GM19467 (cell line): ENCODE results near the gene DGKG.

Experiments used
- ATAC-seq: cut with Tn5 transposase; IDR thresholded peaks from one replicate; pipeline ENCODE4 v1.9.1; 2021; ENCODE audit warnings: mild to moderate bottlenecking, moderate library complexity; ENCODE audit not compliant: unreplicated experiment

DGKG gene

DNA sequence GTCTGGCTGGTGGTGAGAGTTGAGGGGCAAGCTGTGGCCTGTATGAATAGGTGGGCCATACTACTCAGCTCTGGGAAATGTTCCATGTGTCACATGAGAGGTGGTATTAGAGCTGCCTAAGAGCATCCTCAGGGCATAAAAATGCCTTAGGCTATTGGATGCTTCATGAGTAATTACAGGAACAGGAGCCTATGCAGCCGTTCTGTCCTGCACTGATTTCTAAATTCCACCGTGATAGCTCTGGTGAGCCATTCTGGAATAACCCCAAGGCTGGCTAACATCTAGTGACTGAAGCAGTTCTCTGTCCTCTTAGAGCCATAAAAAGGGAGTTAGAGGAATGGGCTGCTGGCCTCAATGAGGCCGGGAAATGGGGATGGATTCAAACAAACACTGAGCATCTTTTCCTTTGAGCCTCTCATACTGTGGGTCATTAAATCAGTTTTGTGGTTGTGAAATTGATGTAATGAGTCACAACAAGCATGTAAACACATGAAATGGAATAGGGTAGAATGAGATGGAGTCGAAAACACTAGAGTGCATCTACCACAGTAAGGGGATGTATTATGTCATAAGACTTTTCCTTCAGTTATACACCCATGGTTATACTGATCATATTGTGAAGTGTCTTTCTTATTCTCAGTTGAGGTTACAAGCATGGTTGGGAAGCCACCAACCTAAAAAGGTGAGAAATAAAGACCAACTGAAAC, 41.0 kb downstream of the DGKG start:
- no peak for ATAC-seq

- ATAC-seq = no peak
These were observed 42.1 kb downstream of the DGKG start for GRCh38 chr3:186319945-186320344.

- no peak for ATAC-seq
These were observed 43.9 kb downstream of the DGKG start for GRCh38 chr3:186318135-186318534.

- ATAC-seq = no peak
These were observed 44.6 kb downstream of the DGKG start for GRCh38 chr3:186317478-186317877.

- no peak for ATAC-seq
These were observed 45.3 kb downstream of the DGKG start for GRCh38 chr3:186316666-186317260.

DNA sequence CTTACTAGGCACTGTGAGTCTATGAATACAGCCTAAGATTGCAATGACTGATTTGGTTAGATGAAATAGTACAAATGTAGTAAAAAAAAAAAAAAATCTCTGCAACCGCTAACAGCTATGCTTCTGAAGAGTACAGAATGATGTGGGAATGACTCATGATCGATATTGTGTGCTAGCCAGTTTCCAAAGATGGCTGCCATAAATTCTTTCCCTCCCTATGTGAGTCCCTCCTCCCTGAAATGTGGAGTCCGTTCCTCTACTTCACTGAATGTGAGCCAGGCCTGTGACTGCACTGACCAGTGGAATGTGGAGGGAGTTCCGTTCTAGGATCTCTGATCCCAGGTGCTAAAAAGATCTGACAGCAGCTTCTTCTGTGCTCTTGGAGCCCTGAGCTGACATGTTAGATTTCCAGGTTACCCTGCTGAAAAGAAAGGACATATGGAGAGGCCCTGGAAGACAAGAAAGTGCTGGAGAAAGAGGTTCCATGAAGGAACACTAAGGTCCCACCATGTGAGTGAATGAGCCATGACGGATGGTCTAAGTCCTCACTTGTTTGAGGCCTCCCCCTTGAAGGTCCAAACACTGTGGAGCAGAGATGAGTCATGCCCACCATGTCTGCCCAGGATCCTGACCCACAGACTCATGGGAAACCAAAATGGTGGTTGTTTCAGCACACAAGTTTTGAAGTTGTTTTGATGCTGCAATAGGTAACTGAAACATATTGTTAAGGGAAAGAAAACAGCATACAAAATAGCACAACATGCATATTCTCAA, 46.3 kb downstream of the DGKG start:
- ATAC-seq = no peak

DNA sequence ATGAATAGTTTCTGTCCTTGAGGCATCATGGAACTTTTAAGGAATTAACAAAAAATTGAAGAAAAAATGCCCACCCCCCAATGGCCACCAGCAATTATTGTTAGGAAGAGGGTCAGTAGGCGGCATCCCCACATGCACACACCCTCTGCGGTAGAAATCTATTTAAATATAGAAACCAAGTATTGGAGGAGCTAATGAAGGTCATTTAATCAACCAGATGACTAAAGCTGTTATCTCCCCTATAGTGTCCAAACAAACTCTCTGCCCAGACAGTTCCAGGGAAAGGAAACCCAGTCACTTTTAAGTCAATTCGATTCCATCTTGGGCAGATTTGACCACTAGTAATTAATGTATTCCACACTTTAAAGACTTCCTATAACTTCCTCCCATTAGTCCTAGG, 47.1 kb downstream of the DGKG start:
- ATAC-seq = no peak

DNA sequence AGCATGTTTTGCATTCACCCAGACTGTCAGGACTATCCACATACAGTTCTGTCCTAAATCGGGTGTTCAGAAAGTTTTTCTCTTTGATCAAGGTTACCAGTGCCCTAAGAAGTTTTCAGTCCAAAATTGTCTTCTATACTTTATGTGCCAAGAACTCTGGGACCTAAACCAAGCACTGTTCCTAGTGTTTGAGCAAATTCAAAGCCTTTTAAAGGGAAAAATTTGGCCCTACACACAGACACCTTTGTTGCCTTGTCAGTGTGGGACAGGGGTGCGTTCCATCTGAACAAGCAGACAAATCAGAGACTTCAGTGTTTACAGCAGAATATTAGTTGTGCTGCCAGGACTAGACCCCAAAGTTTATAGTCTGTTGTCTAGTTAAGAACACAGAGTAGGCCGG, 50.6 kb downstream of the DGKG start:
- no peak for ATAC-seq

GRCh38 chr3:186308549-186308948, 53.5 kb downstream of the DGKG start:
- ATAC-seq = no peak

DNA sequence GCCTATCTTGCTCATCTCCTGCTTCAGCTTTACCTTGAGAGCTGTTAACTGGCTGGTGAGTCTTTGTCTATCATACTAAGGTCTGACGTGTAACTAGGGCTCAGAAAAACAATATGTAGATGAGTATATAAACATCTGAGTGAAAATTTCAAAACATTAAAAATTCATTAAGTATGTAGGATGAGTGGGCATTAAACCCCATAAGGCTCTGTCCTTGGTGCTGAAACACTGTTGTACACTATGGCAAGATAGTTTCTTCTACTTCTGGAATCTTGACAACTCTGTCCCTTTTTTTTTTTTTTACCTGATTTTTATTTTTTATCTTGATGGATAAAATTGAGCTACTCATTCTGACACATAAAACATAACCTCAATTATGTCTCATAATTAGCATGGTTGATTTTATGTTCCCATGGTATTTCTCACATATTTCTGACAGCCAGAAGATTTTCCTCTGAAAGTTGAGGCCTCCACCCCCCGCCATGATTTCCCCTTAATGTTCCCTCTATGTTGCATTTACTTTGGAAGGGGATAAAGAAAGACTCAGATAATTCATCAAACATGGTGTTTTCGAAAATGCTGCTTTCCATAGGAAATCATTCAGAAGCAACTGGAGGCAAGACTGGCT, 54.3 kb downstream of the DGKG start:
- no peak for ATAC-seq

GRCh38 chr3:186305286-186305685, 56.7 kb downstream of the DGKG start:
- no peak for ATAC-seq

GRCh38 chr3:186303965-186304364, 58.1 kb downstream of the DGKG start:
- no peak for ATAC-seq

DNA sequence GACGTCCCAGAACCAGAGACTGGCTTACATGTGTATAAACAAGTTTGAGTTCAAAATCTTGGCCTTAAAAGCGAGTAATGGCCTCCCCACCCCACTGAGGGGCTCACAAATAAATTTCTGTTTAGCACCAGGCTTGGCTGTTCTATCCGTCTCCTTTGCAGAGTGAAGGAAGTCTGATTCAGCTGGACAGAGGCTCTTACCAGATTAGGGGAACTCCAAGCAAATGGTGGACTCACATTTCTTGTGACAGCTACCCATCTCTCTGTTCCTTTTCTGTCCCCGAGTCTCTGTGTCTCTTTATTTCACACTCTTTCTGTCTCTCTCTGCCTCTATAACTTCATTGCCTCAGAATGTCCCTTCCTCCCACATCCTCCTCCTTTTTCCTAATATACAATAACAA, 62.7 kb downstream of the DGKG start:
- ATAC-seq = no peak

GRCh38 chr3:186298876-186299275, 63.2 kb downstream of the DGKG start:
- no peak for ATAC-seq

DNA sequence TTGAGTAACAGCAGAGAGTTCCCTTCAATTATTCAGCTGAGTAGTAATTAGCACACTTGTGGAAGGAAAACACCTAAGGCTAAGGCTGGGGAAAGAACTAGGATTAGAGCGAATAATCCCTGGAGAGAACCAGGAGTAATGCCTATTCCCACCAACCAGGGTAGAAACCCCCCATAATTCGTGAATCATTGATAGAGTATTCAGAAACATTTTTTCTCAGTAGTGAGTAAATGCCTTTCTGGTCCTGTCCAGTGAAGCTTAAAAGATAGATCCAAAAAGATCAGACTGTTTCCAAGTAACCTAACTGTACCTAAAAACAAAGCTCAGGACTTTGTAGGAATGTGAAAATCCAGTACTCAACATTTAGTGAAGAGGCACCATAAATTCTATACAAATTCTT, 71.2 kb downstream of the DGKG start:
- ATAC-seq = no peak

- no peak for ATAC-seq
These were observed 74.3 kb downstream of the DGKG start for GRCh38 chr3:186287711-186288110.

DNA sequence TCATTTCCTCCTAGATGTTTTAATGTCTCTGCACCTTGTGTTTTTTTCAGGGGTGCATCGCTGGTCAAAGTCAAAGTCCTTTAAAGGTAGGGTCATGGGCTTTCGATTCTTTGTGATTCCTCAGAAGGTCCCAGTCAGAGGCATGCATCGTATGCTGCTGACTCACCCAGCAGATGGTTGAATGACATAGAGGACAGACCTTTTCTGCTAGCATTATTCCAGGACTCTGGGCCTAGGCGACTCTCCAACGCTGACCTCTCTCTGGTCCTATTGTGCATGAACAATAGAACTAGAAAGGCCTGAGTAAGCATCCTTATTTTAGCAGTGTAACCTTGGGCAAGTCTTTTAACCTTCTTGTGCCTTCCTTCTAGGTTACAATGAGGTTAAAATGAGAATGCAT, 75.9 kb downstream of the DGKG start:
- ATAC-seq = no peak

- no peak for ATAC-seq
These were observed 77.4 kb downstream of the DGKG start for GRCh38 chr3:186284661-186285060.

- no peak for ATAC-seq
These were observed 77.7 kb downstream of the DGKG start for GRCh38 chr3:186284349-186284652.

DNA sequence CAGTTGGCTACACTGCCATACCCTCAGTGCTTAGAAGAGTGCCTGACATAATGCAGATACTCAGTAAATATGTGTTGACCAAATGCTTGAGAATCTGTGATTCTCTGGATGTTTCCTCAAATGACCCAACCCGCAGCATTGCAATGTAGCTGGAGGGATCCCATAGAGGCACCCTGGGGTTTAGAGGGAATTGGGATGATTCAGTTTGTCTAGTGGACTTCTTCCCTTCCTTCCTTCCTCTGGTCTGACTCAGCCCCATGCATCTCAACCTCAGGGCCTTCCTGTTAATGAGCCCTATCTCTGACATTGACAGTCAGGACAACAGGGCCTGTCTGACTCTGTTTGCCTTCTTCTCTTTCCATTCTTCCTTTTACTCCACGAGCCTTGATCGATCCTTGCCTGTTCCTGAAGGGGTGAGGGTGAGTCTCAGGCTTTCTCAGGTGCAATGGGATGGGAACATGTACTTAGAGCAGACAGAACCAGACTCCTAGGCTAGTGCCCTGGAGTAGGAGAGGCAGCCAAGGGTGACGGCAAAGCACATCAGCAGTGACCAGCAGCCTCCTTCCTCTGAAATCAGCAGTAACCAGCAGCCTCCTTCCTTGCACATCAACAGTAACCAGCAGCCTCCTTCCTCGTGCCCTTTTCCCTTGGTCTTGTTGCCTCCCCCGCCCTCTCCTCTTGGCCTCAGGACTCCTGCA, 78.2 kb downstream of the DGKG start:
- no peak for ATAC-seq

DNA sequence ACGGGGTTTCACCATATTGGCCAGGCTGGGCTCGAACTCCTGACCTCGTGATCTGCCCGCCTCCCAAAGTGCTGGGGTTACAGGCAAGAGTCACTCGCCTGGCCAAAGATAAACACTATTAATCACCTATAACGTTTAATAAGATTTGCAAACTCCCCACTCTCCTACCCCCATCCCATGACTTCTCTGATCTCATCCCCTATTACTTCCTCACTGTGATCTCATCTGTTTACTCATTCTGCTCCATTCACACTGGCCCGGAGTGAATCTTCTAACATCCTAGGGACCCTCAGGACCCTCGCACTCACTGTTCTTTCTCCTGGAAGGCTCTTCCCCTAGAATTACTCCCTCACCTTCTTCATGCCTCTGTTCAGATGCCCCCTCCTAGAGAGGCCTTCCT, 78.9 kb downstream of the DGKG start:
- no peak for ATAC-seq
